GM23338 (cell line): ENCODE data around the gene NGDN. TPM values are rescaled to one million over a fixed set of nuclear protein-coding genes. Genes with fewer than 3 reads are reported as not detected.

ENCODE experiments used
- ATAC-seq: fragments of 200-7000 bp; cut with Tn5 transposase; 3 replicates; pipeline ENCODE4 v1.9.1; 2020
- DNase-seq: peaks from one replicate; pipeline ENCODE4 v3.0.0-alpha.2; 2015; ENCODE audit warnings: low spot score
- H2AFZ ChIP-seq: fragments of 200-600 bp; sonication (generic); 2 replicates; pipeline ENCODE4 v1.8.0; 2016; ENCODE audit warnings: antibody characterized with exemption, mild to moderate bottlenecking, moderate library complexity
- H3F3A ChIP-seq: fragments of 200-600 bp; sonication (generic); replicated peaks from 2 replicates; pipeline ENCODE4 v1.8.0; 2017; ENCODE audit warnings: antibody characterized with exemption, mixed run types, low read depth
- H3K27ac ChIP-seq: fragments of 200-600 bp; sonication (generic); 2 replicates; pipeline ENCODE4 v1.6.1; 2016; ENCODE audit warnings: low read depth
- H3K27me3 ChIP-seq: fragments of 200-600 bp; sonication (generic); 2 replicates; pipeline ENCODE4 v1.8.0; 2016; ENCODE audit warnings: mild to moderate bottlenecking, mixed run types, moderate library complexity; ENCODE audit not compliant: insufficient read depth
- H3K36me3 ChIP-seq: fragments of 200-600 bp; sonication (generic); 2 replicates; pipeline ENCODE4 v1.8.0; 2016; ENCODE audit warnings: mild to moderate bottlenecking; ENCODE audit not compliant: insufficient read depth
- H3K4me1 ChIP-seq: fragments of 200-600 bp; sonication (generic); 2 replicates; pipeline ENCODE4 v1.8.0; 2016; ENCODE audit warnings: mild to moderate bottlenecking, moderate library complexity; ENCODE audit not compliant: insufficient read depth
- H3K4me2 ChIP-seq: fragments of 200-600 bp; sonication (generic); 2 replicates; pipeline ENCODE4 v1.7.1; 2017; ENCODE audit warnings: mixed run types
- H3K4me3 ChIP-seq: fragments of 200-600 bp; sonication (generic); 2 replicates; pipeline ENCODE4 v1.6.1; 2016; ENCODE audit warnings: mixed run types
- H3K79me2 ChIP-seq: fragments of 200-600 bp; sonication (generic); replicated peaks from 2 replicates; pipeline ENCODE4 v1.8.0; 2017; ENCODE audit warnings: mild to moderate bottlenecking; ENCODE audit not compliant: insufficient read depth
- H3K9me2 ChIP-seq: fragments of 200-600 bp; sonication (generic); 2 replicates; pipeline ENCODE4 v1.8.0; 2017; ENCODE audit not compliant: insufficient read depth
- H4K20me1 ChIP-seq: fragments of 200-600 bp; sonication (generic); replicated peaks from 2 replicates; pipeline ENCODE4 v1.8.0; 2017; ENCODE audit warnings: mild to moderate bottlenecking; ENCODE audit not compliant: insufficient read depth
- H3K27ac Mint-ChIP-seq: 2 replicates; pipeline ENCODE4 v1.8.0; 2020; ENCODE audit warnings: inconsistent platforms, mild to moderate bottlenecking, moderate library complexity, mixed read lengths
- H3K27me3 Mint-ChIP-seq: 3 replicates; pipeline ENCODE4 v1.8.0; 2022; ENCODE audit warnings: low read depth, mild to moderate bottlenecking, moderate library complexity, mixed read lengths, inconsistent platforms; ENCODE audit not compliant: insufficient read depth, poor library complexity
- H3K36me3 Mint-ChIP-seq: 3 replicates; pipeline ENCODE4 v1.8.0; 2021; ENCODE audit warnings: low read depth, mild to moderate bottlenecking, inconsistent platforms, moderate library complexity, mixed read lengths
- H3K4me1 Mint-ChIP-seq: 3 replicates; pipeline ENCODE4 v1.8.0; 2020; ENCODE audit warnings: mild to moderate bottlenecking, inconsistent platforms, mixed read lengths
- H3K4me3 Mint-ChIP-seq: 3 replicates; pipeline ENCODE4 v1.8.0; 2021; ENCODE audit warnings: moderate library complexity, mild to moderate bottlenecking, inconsistent platforms, mixed read lengths
- H3K9me3 Mint-ChIP-seq: 3 replicates; pipeline ENCODE4 v1.8.0; 2020; ENCODE audit warnings: moderate library complexity, mild to moderate bottlenecking, inconsistent platforms, mixed read lengths
- EZH2 ChIP-seq: fragments of 200-600 bp; sonication (generic); IDR thresholded peaks from one replicate; pipeline ENCODE4 v1.8.0; 2017; ENCODE audit warnings: antibody characterized with exemption, mild to moderate bottlenecking, low read depth; ENCODE audit not compliant: unreplicated experiment
- NANOG ChIP-seq: IDR thresholded peaks from 2 replicates; pipeline ENCODE4 v1.6.1; 2016; ENCODE audit warnings: antibody characterized with exemption, borderline replicate concordance
- REST ChIP-seq: IDR thresholded peaks from one replicate; pipeline ENCODE4 v1.6.1; 2018; ENCODE audit warnings: antibody characterized with exemption; ENCODE audit not compliant: unreplicated experiment
- STAT1 ChIP-seq: IDR thresholded peaks from one replicate; pipeline ENCODE4 v1.6.1; 2016; ENCODE audit warnings: antibody characterized with exemption; ENCODE audit not compliant: unreplicated experiment
- ZNF331 ChIP-seq: fragments of 250-450 bp; sonication (Bioruptor Pico); IDR thresholded peaks from 2 replicates; pipeline ENCODE4 v1.5.0; 2020; ENCODE audit warnings: low read depth, mild to moderate bottlenecking, moderate library complexity
- polyA plus RNA-seq: library from polyadenylated mRNA; unstranded; fragments of >200 nt; fragmentation: Nextera tagmentation; extraction: Ambion mirVana; gene quantifications from 2 replicates; pipeline ENCODE4 v1.2.1, GENCODE V29; 2016
- total RNA-seq: library from RNA; depleted of rRNA; stranded (reverse); fragments of >200 nt; shearing (Covaris generic); gene quantifications from 2 replicates; pipeline ENCODE4 v1.2.3, GENCODE V29; 2014
- TF ChIP-seq, protein P1 (sequence below): fragments of 250-450 bp; sonication (Bioruptor Pico); IDR thresholded peaks from 2 replicates; pipeline ENCODE4 v1.5.0; 2020; ENCODE audit warnings: mild to moderate bottlenecking, moderate library complexity
- TF ChIP-seq, protein P2 (sequence below), 2 experiments: fragments of 200-600 bp in 1 of 2; sonication (generic) in 1 of 2; conservative IDR thresholded peaks; 2 replicates each; pipeline versions ENCODE4 v1.5.1 to v1.6.1; 2016 to 2017; ENCODE audit warnings: antibody characterized with exemption in 2 of 2, low read depth in 2 of 2, mild to moderate bottlenecking in 2 of 2, moderate library complexity in 1 of 2

Gene NGDN
- total and polyA plus RNA-seq, 2 experiments from 2014 or later: 48.6 to 90.8 TPM

- Mint-ChIP-seq H3K9me3 (no peaks in the 10 kb centered on the region), H3K27me3 (peaks cover 6% of the 10 kb centered on the region), H3K4me1 (peaks cover 7% of the 10 kb centered on the region)
Measured at GRCh38 chr14:23454445-23454856, 15.1 kb upstream of the NGDN start.

More at GRCh38 chr14:23454445-23454856, 15.1 kb upstream of the NGDN start:
- DNase-seq: no peak
- H3K27ac ChIP-seq: no peak overlapping the region
- peak overlapping the region; percentile 9; the same call in 1 of the 2 replicates for H2AFZ ChIP-seq
- H3K79me2 ChIP-seq: no peaks in the 10 kb centered on the region
- no peaks in the 10 kb centered on the region for H3K27me3 ChIP-seq
- H3K9me2 ChIP-seq: no peaks in the 10 kb centered on the region
- Mint-ChIP-seq H3K36me3 (no peaks in the 10 kb centered on the region), H3K27ac (no peak overlapping the region), H3K4me3 (no peak overlapping the region)
- no peak overlapping the region for H3K4me2 ChIP-seq
- TF ChIP-seq EZH2: no peak
- no peak for TF ChIP-seq ZNF331
- TF ChIP-seq, protein P1, sequence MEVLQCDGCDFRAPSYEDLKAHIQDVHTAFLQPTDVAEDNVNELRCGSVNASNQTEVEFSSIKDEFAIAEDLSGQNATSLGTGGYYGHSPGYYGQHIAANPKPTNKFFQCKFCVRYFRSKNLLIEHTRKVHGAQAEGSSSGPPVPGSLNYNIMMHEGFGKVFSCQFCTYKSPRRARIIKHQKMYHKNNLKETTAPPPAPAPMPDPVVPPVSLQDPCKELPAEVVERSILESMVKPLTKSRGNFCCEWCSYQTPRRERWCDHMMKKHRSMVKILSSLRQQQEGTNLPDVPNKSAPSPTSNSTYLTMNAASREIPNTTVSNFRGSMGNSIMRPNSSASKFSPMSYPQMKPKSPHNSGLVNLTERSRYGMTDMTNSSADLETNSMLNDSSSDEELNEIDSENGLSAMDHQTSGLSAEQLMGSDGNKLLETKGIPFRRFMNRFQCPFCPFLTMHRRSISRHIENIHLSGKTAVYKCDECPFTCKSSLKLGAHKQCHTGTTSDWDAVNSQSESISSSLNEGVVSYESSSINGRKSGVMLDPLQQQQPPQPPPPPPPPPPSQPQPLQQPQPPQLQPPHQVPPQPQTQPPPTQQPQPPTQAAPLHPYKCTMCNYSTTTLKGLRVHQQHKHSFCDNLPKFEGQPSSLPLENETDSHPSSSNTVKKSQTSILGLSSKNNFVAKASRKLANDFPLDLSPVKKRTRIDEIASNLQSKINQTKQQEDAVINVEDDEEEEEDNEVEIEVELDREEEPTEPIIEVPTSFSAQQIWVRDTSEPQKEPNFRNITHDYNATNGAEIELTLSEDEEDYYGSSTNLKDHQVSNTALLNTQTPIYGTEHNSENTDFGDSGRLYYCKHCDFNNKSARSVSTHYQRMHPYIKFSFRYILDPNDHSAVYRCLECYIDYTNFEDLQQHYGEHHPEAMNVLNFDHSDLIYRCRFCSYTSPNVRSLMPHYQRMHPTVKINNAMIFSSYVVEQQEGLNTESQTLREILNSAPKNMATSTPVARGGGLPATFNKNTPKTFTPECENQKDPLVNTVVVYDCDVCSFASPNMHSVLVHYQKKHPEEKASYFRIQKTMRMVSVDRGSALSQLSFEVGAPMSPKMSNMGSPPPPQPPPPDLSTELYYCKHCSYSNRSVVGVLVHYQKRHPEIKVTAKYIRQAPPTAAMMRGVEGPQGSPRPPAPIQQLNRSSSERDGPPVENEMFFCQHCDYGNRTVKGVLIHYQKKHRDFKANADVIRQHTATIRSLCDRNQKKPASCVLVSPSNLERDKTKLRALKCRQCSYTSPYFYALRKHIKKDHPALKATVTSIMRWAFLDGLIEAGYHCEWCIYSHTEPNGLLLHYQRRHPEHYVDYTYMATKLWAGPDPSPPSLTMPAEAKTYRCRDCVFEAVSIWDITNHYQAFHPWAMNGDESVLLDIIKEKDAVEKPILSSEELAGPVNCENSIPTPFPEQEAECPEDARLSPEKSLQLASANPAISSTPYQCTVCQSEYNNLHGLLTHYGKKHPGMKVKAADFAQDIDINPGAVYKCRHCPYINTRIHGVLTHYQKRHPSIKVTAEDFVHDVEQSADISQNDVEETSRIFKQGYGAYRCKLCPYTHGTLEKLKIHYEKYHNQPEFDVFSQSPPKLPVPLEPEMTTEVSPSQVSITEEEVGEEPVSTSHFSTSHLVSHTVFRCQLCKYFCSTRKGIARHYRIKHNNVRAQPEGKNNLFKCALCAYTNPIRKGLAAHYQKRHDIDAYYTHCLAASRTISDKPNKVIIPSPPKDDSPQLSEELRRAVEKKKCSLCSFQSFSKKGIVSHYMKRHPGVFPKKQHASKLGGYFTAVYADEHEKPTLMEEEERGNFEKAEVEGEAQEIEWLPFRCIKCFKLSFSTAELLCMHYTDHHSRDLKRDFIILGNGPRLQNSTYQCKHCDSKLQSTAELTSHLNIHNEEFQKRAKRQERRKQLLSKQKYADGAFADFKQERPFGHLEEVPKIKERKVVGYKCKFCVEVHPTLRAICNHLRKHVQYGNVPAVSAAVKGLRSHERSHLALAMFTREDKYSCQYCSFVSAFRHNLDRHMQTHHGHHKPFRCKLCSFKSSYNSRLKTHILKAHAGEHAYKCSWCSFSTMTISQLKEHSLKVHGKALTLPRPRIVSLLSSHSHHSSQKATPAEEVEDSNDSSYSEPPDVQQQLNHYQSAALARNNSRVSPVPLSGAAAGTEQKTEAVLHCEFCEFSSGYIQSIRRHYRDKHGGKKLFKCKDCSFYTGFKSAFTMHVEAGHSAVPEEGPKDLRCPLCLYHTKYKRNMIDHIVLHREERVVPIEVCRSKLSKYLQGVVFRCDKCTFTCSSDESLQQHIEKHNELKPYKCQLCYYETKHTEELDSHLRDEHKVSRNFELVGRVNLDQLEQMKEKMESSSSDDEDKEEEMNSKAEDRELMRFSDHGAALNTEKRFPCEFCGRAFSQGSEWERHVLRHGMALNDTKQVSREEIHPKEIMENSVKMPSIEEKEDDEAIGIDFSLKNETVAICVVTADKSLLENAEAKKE: no peak
- no peak for TF ChIP-seq NANOG
- TF ChIP-seq, protein P2, sequence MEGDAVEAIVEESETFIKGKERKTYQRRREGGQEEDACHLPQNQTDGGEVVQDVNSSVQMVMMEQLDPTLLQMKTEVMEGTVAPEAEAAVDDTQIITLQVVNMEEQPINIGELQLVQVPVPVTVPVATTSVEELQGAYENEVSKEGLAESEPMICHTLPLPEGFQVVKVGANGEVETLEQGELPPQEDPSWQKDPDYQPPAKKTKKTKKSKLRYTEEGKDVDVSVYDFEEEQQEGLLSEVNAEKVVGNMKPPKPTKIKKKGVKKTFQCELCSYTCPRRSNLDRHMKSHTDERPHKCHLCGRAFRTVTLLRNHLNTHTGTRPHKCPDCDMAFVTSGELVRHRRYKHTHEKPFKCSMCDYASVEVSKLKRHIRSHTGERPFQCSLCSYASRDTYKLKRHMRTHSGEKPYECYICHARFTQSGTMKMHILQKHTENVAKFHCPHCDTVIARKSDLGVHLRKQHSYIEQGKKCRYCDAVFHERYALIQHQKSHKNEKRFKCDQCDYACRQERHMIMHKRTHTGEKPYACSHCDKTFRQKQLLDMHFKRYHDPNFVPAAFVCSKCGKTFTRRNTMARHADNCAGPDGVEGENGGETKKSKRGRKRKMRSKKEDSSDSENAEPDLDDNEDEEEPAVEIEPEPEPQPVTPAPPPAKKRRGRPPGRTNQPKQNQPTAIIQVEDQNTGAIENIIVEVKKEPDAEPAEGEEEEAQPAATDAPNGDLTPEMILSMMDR (conservative IDR thresholded peaks at IDR 0.05; ENCODE audit: low read depth in 2 of 2): no peak
- TF ChIP-seq REST: no peak
- TF ChIP-seq STAT1: no peak
- no peak for ATAC-seq
- no peak overlapping the region for H3K4me3 ChIP-seq
- peaks cover 7% of the 10 kb centered on the region; the same call in 1 of the 2 replicates for H3K4me1 ChIP-seq
- H3K36me3 ChIP-seq: no peaks in the 10 kb centered on the region
- H4K20me1 ChIP-seq: no peaks in the 10 kb centered on the region
- H3F3A ChIP-seq: no peaks in the 10 kb centered on the region
